Psoas muscle (tissue), 8 donors: ENCODE measurements around the gene IWS1. TPM values are rescaled to one million over a fixed set of nuclear protein-coding genes. Genes with fewer than 3 reads are reported as not detected.
A peak's percentile ranks its signal among the peaks of the same experiment; 100 is the strongest.
"Not testable (repeated sequence)": the region's sequence is repeated elsewhere in the genome, so short reads cannot be mapped to it uniquely, and the experiment has no call there.

Experiments used
- ATAC-seq, 4 donors: fragments of 200-7000 bp; cut with Tn5 transposase; one replicate each; pipeline ENCODE4 v1.9.1; 2020; ENCODE audit warnings: moderate library complexity in 3 of 4, mild to moderate bottlenecking in 2 of 4
- DNase-seq, 2 donors: peaks; one replicate each; pipeline ENCODE4 v3.0.0-alpha.2; 2020
- H3K27ac ChIP-seq: fragments of 200-600 bp; one replicate; pipeline ENCODE4 v1.8.0; 2022
- H3K27me3 ChIP-seq, 3 donors: fragments of 200-600 bp in 1 of 3; one replicate each; pipeline versions ENCODE4 v1.6.1 to v1.8.0; 2013 to 2022; ENCODE audit warnings: low read length in 2 of 3, mild to moderate bottlenecking in 2 of 3, moderate library complexity in 1 of 3; ENCODE audit not compliant: insufficient read depth in 3 of 3
- H3K36me3 ChIP-seq, 2 donors: fragments of 200-600 bp in 1 of 2; one replicate each; pipeline versions ENCODE4 v1.6.1 to v1.8.0; 2013 to 2022; ENCODE audit warnings: low read depth in 1 of 2, mild to moderate bottlenecking in 1 of 2, moderate library complexity in 1 of 2; ENCODE audit not compliant: insufficient read depth in 1 of 2
- H3K4me1 ChIP-seq: fragments of 200-600 bp; one replicate; pipeline ENCODE4 v1.8.0; 2022
- H3K4me3 ChIP-seq: fragments of 200-600 bp; one replicate; pipeline ENCODE4 v1.8.0; 2022; ENCODE audit warnings: mild to moderate bottlenecking
- H3K9me3 ChIP-seq: fragments of 200-600 bp; one replicate; pipeline ENCODE4 v1.8.0; 2022
- WGBS, 3 donors: extraction: QIAGEN DNeasy Blood & Tissue Kit; methylation state at CpG; one replicate each; pipeline versions ENCODE4 v1.1.6 to v1.1.7; 2013; 5-methylcytosine and 5-hydroxymethylcytosine counted together
- intact Hi-C, 2 donors: fragments of 100-400 bp; cut with DNase I; formaldehyde crosslinking; loops; one replicate each; pipeline versions ENCODE4 v1.11.0 to v1.14.2; 2022
- polyA plus RNA-seq, 3 donors: library from polyadenylated mRNA; stranded (reverse); fragments of 200-250 nt; gene quantifications; one replicate each; pipeline ENCODE4 v1.2.3, GENCODE V29; 2013
- total RNA-seq, 4 donors: library from RNA; stranded (reverse); fragmentation: NEBNext Ultra II Directional in 2 of 4; extraction: Animal tissue kit (Norgen Biotek cat#: 25700) in 2 of 4; gene quantifications; one replicate each; pipeline versions ENCODE4 v1.2.1 to v1.2.4, GENCODE V29; 2021 to 2023
- TF ChIP-seq, protein P1 (sequence below): fragments of 200-600 bp; IDR thresholded peaks from one replicate; pipeline ENCODE4 v1.8.0; 2022; ENCODE audit warnings: antibody characterized with exemption
- donor health status: healthy with polysubstance abuse.
- donor health status: DM: no; HTN: no; CAD: no; lungs with moderate emphysema.
- donor health status: Bipolar disorder and iron deficiency.
- donor health status: healthy.
- donor health status: DM: yes; HTN: yes; CAD: no.
- donor health status: DM: no; HTN: no; CAD: no.
- donor health status: DM: no; HTN: no; CAD: no.
- donor health status: DM: yes; HTN: yes; CAD: no.

IWS1 gene
- total and polyA plus RNA-seq, 7 donors: 47.6 to 77.2 (median 62.5) TPM

DNA sequence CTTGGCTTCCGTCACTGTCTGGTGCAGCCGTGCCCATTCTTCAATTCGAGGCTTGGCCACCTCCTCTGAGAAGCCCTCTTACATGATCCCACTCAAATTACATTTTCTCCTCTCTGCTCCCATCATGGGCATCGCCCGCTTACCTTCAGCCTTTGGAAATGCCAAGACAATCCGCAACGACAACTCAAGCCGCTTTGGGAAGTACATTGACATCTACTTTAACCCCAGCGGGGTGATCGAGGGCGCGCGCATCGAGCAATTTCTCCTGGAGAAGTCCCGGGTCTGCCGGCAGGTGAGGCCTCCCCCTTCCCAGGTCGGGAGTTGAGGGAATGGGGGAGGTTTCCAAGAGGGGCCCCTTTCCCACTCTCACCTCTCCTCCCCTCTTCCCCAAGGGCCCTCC, 47.5 kb upstream of the IWS1 start:
- H3K4me1 ChIP-seq: peaks cover 46% of the 10 kb centered on the region
- no peaks in the 10 kb centered on the region for H3K9me3 ChIP-seq
- ATAC-seq (no peak), DNase-seq (peak in 1 of 2 donors; percentile 23)
- intact Hi-C loops: no loop called here
- H3K27ac ChIP-seq: no peak overlapping the region
- H3K27me3 ChIP-seq: no peaks in the 10 kb centered on the region
- WGBS, 3 donors: 82 to 94% (median 83%) methylated on average over 17 of the region's 17 CpGs
- TF ChIP-seq, protein P1, sequence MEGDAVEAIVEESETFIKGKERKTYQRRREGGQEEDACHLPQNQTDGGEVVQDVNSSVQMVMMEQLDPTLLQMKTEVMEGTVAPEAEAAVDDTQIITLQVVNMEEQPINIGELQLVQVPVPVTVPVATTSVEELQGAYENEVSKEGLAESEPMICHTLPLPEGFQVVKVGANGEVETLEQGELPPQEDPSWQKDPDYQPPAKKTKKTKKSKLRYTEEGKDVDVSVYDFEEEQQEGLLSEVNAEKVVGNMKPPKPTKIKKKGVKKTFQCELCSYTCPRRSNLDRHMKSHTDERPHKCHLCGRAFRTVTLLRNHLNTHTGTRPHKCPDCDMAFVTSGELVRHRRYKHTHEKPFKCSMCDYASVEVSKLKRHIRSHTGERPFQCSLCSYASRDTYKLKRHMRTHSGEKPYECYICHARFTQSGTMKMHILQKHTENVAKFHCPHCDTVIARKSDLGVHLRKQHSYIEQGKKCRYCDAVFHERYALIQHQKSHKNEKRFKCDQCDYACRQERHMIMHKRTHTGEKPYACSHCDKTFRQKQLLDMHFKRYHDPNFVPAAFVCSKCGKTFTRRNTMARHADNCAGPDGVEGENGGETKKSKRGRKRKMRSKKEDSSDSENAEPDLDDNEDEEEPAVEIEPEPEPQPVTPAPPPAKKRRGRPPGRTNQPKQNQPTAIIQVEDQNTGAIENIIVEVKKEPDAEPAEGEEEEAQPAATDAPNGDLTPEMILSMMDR: no peak
- H3K36me3 ChIP-seq: no peaks in the 10 kb centered on the region
- H3K4me3 ChIP-seq: no peak overlapping the region

DNA sequence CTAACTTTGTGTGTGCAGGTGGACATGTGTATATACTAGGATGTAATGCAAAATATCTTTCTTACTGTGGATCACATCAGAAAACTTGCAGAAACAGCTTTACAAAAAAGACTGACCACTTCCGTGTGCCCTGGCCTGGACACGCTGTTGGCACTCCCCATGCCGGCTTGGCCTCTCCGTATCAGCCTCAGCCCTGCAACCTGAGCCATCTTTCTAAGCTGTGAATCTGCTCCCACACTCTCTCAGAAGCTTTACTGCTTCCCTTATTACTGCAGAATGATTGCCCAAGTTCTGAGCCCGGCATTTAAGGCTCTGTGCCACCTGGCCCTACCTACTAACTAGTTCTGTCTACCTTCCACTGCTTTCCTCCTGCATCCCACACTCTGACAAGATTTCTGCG, 47.0 kb upstream of the IWS1 start:
- DNase-seq (peak in 1 of 2 donors; percentile 80), ATAC-seq (peak; percentile 39 to 78 (median 68))
- Histone ChIP-seq H3K9me3 (no peaks in the 10 kb centered on the region), H3K4me1 (peaks cover 51% of the 10 kb centered on the region), H3K27me3 (no peaks in the 10 kb centered on the region), H3K4me3 (no peak overlapping the region), H3K27ac (no peak overlapping the region), H3K36me3 (no peaks in the 10 kb centered on the region)
- intact Hi-C loops: no loop called here
- TF ChIP-seq, protein P1: no peak
- 30 to 47% (median 33%) methylated on average over 6 of the region's 6 CpGs for whole genome bisulfite sequencing, 3 donors

DNA sequence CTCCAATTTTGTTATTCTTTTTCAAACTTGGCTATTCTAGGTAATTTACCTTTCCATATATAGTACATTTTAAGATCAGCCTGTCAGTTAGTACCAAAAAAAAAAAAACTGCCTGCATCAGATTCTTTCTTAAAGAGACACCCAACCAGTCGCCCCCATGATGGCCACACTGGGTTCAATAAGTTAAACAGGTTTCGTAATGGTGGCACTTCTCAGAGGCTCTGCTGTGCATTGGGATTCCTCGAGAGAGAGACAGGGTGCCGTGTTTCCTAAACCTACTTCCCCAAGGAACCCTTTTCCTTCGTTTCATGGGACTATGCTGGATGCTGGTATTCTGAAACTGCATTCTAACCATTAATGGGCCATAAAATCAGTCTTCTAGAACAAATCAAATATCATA, 46.6 kb upstream of the IWS1 start:
- peaks cover 55% of the 10 kb centered on the region for H3K4me1 ChIP-seq
- H3K9me3 ChIP-seq: no peaks in the 10 kb centered on the region
- no peak overlapping the region for H3K27ac ChIP-seq
- WGBS, 3 donors: 81 to 90% (median 81%) methylated on average over 5 of the region's 5 CpGs
- DNase-seq (no peak), ATAC-seq (no peak)
- intact Hi-C loops: no loop called here
- no peaks in the 10 kb centered on the region for H3K36me3 ChIP-seq
- no peak overlapping the region for H3K4me3 ChIP-seq
- no peaks in the 10 kb centered on the region for H3K27me3 ChIP-seq
- TF ChIP-seq, protein P1: no peak

DNA sequence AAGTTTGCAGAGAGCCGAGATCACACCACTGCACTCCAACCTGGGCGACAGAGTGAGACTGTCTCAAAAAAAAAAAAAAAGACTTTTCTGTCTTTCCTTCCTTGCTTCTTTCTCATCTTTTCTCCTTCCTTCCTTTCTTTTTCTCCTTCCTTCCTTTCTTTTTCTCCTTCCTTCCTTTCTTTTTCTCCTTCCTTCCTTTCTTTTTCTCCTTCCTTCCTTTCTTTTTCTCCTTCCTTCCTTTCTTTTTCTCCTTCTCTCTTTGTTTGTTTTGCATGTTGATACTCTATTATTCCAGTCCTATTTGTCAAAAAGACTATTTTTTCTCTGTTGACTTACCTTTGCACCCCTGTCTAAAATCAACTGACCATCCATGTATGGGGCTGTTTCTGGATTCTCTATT, 46.1 kb upstream of the IWS1 start:
- H3K9me3 ChIP-seq, DNase-seq, ATAC-seq, H3K27me3 ChIP-seq, H3K27ac ChIP-seq, intact Hi-C loops, H3K4me3 ChIP-seq, H3K36me3 ChIP-seq: not testable (repeated sequence)
- 92 to 96% (median 94%) methylated on average over 2 of the region's 2 CpGs for WGBS, 3 donors
- peaks cover 57% of the 10 kb centered on the region for H3K4me1 ChIP-seq

DNA sequence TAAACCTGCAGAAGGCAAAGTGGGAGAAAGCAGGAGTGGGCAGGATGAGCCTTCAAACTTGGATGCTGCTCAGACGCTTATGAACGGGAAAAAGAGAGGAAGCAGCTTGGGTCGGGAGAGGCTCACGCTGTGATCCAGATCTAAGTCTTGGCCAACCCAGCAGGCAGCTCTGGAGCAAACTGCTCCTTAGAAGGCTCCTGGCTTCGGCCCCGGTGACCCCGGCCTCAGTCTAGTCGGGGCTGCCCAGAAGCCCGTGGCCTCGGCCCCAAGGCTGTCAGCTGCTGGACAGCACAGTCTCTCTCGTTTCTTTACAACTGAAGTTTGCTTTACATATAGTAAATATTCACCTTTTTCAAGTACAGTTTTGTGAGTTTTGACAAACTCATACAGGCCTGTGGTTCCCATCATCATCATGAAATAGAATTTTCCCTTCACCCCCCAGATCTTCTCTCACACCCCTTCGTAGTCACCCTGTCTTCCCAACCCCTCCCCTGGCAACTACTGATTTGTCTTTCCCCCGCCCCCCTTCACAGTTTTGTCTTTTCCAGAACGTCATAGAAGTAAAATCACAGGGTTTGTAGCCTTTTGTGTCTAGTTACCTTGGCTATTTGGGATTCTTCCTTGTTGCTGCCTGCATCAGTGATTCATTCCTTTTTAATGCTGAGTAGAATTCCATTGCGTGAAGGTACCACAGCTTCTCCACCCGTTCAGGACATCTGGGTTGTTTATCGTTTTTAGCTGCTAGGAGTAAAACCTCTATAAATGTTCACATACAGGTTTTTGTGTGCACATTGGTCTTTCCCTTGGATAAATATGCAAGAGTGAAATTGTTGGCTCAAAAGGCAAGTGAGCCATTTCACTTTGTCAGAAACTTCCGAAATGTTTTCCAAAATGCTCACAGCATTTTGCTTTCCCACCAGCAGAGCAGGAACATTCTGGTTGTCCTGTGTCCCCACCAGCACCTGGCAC, 44.3 kb upstream of the IWS1 start:
- 44 to 71% (median 45%) methylated on average over 18 of the region's 18 CpGs for WGBS, 3 donors
- intact Hi-C loops: no loop called here
- no peaks in the 10 kb centered on the region for H3K36me3 ChIP-seq
- ATAC-seq (no peak), DNase-seq (peak; percentile 49 to 72)
- peaks cover 45% of the 10 kb centered on the region for H3K4me1 ChIP-seq
- TF ChIP-seq, protein P1: no peak
- no peaks in the 10 kb centered on the region for H3K27me3 ChIP-seq
- H3K9me3 ChIP-seq: no peaks in the 10 kb centered on the region
- H3K4me3 ChIP-seq: no peak overlapping the region
- no peak overlapping the region for H3K27ac ChIP-seq
